Lung (tissue), 12 donors: Measurements from ENCODE around the gene PC. TPM values are rescaled to one million over a fixed set of nuclear protein-coding genes. Genes with fewer than 3 reads are reported as not detected.

ENCODE experiments used
- ATAC-seq: fragments of 200-7000 bp; cut with Tn5 transposase; one replicate; pipeline ENCODE4 v1.9.1; 2020; ENCODE audit warnings: moderate number of reproducible peaks; ENCODE audit not compliant: insufficient read depth, low FRiP score
- DNase-seq, 3 donors: peaks; one replicate each; pipeline ENCODE4 v3.0.0-alpha.2; 2013 to 2017
- H3K27ac ChIP-seq, 2 donors: one replicate each; pipeline ENCODE4 v1.5.1; 2013; ENCODE audit warnings: mild to moderate bottlenecking in 2 of 2, moderate library complexity in 2 of 2, control low read depth in 1 of 2, inconsistent platforms in 1 of 2, low read depth in 1 of 2, low read length in 1 of 2
- H3K27me3 ChIP-seq, 3 donors: one replicate each; pipeline ENCODE4 v1.5.1; 2013; ENCODE audit warnings: low read length in 2 of 3; ENCODE audit not compliant: control insufficient read depth in 3 of 3, insufficient read depth in 3 of 3
- H3K36me3 ChIP-seq, 4 donors: one replicate each; pipeline ENCODE4 v1.5.1; 2013; ENCODE audit warnings: low read length in 4 of 4, mild to moderate bottlenecking in 1 of 4, moderate library complexity in 1 of 4; ENCODE audit not compliant: control insufficient read depth in 4 of 4, insufficient read depth in 4 of 4
- H3K4me1 ChIP-seq, 5 donors: one replicate each; pipeline ENCODE4 v1.5.1; 2013; ENCODE audit warnings: low read length in 5 of 5, mild to moderate bottlenecking in 2 of 5, moderate library complexity in 1 of 5; ENCODE audit not compliant: control insufficient read depth in 5 of 5, insufficient read depth in 5 of 5
- H3K4me3 ChIP-seq: one replicate; pipeline ENCODE4 v1.5.1; 2013; ENCODE audit warnings: mild to moderate bottlenecking, control low read depth, moderate library complexity
- H3K9ac ChIP-seq, 2 donors: one replicate each; pipeline ENCODE4 v1.5.1; 2013; ENCODE audit warnings: low read length in 2 of 2, control low read depth in 1 of 2; ENCODE audit not compliant: insufficient read depth in 1 of 2
- H3K9me3 ChIP-seq, 4 donors: one replicate each; pipeline ENCODE4 v1.5.1; 2013; ENCODE audit warnings: low read length in 3 of 4, mild to moderate bottlenecking in 1 of 4, moderate library complexity in 1 of 4; ENCODE audit not compliant: control insufficient read depth in 4 of 4, insufficient read depth in 3 of 4
- WGBS, 2 donors: extraction: QIAGEN DNeasy Blood & Tissue Kit; methylation state at CpG; one replicate each; pipeline ENCODE4 v1.1.7; 2013; 5-methylcytosine and 5-hydroxymethylcytosine counted together
- polyA plus RNA-seq, 2 donors: library from polyadenylated mRNA; stranded (reverse); fragments of 200-250 nt; gene quantifications; one replicate each; pipeline ENCODE4 v1.2.1, GENCODE V29; 2013
- total RNA-seq, 2 donors: library from RNA; depleted of rRNA in 1 of 2; stranded (reverse); fragments of >200 nt in 1 of 2; gene quantifications; one replicate each; pipeline ENCODE4 v1.2.1, GENCODE V29; 2014 to 2021
- TF ChIP-seq, protein P1 (sequence below): IDR thresholded peaks from 2 replicates; pipeline ENCODE4 v1.5.1; 2012; ENCODE audit warnings: mild to moderate bottlenecking; ENCODE audit errors: control extremely low read depth, extremely low read depth
- donor health status: control.
- donor health status: control.
- donor health status: Bipolar disorder and iron deficiency.
- donor health status: healthy.
- donor health status: DM: yes; HTN: yes; CAD: no.

Gene PC
- total and polyA plus RNA-seq, 4 donors: 5.5 to 32.5 (median 12.0) TPM

DNA sequence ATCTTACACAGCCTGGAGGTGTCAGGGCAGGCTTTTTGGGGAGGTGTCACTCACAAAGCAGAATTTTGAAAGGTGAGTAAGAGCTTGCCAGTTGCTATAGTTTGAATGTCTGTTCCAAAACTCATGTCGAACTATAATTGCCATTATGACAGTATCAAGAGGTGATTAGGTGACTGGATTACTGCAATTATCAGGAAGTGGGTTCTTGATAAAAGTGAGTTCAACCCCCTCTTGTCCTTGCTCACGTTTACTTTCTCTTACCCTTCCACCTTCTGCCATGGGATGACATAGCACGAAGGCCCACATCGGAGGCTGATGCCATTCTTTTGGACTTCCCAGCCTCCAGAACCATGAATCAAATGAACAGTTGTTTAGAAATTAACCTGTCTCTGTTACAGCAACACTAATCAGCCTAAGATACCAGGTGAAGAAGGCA is 12.2 kb upstream of the PC start:
- Histone ChIP-seq H3K27me3 (peaks cover 0 to 3% (median 0%) of the 10 kb centered on the region in 3 donors), H3K4me1 (peaks cover 0 to 10% (median 0%) of the 10 kb centered on the region in 5 donors), H3K27ac (peak overlapping the region in 1 of 2 donors; percentile 55), H3K9ac (no peak overlapping the region), H3K9me3 (peaks cover 0 to 2% (median 0%) of the 10 kb centered on the region in 4 donors), H3K4me3 (no peak overlapping the region), H3K36me3 (no peaks in the 10 kb centered on the region)
- TF ChIP-seq, protein P1, sequence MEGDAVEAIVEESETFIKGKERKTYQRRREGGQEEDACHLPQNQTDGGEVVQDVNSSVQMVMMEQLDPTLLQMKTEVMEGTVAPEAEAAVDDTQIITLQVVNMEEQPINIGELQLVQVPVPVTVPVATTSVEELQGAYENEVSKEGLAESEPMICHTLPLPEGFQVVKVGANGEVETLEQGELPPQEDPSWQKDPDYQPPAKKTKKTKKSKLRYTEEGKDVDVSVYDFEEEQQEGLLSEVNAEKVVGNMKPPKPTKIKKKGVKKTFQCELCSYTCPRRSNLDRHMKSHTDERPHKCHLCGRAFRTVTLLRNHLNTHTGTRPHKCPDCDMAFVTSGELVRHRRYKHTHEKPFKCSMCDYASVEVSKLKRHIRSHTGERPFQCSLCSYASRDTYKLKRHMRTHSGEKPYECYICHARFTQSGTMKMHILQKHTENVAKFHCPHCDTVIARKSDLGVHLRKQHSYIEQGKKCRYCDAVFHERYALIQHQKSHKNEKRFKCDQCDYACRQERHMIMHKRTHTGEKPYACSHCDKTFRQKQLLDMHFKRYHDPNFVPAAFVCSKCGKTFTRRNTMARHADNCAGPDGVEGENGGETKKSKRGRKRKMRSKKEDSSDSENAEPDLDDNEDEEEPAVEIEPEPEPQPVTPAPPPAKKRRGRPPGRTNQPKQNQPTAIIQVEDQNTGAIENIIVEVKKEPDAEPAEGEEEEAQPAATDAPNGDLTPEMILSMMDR: no peak
- WGBS, 2 donors: 67 to 89% methylated on average over 4 of the region's 4 CpGs
- ATAC-seq: no peak
- DNase-seq: no peak

DNA sequence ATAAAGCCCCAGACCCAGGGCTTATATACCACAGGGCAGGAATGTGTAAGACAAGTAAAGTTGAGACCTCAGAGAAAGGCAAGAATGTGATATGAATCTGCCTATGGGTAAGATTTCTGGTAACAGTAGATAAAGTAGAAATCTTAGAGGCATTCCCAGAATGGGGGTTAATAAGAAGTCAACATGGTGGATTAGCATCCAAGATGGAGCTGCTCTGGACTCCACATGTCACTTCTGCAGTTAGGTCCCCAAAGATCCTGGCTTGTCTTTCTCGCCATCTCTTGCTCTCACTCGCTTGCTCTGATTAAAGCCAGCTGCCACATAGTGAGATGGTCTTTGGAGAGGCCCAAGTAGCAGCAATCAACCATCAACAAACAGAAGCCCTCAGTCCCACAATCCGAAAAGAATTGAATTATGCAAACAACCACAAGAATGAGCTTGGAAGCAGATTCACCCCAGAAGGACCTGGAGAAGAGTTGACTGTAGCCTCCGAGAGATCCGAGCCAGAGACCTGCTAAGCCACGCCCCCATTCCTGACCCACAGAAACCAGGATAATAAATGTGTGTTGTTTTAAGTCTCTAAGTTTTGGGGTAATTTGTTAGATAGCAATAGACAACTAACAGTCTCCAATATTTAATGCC is 11.5 kb upstream of the PC start:
- TF ChIP-seq, protein P1: no peak
- H3K36me3 ChIP-seq: no peaks in the 10 kb centered on the region
- H3K27me3 ChIP-seq: peaks cover 0 to 3% (median 0%) of the 10 kb centered on the region in 3 donors
- peaks cover 0 to 2% (median 0%) of the 10 kb centered on the region in 4 donors for H3K9me3 ChIP-seq
- WGBS, 2 donors: 88 to 92% methylated on average over 6 of the region's 6 CpGs
- H3K9ac ChIP-seq: no peak overlapping the region
- DNase-seq: no peak
- no peak overlapping the region for H3K4me3 ChIP-seq
- H3K4me1 ChIP-seq: peaks cover 0 to 10% (median 0%) of the 10 kb centered on the region in 5 donors
- no peak overlapping the region for H3K27ac ChIP-seq
- no peak for ATAC-seq

DNA sequence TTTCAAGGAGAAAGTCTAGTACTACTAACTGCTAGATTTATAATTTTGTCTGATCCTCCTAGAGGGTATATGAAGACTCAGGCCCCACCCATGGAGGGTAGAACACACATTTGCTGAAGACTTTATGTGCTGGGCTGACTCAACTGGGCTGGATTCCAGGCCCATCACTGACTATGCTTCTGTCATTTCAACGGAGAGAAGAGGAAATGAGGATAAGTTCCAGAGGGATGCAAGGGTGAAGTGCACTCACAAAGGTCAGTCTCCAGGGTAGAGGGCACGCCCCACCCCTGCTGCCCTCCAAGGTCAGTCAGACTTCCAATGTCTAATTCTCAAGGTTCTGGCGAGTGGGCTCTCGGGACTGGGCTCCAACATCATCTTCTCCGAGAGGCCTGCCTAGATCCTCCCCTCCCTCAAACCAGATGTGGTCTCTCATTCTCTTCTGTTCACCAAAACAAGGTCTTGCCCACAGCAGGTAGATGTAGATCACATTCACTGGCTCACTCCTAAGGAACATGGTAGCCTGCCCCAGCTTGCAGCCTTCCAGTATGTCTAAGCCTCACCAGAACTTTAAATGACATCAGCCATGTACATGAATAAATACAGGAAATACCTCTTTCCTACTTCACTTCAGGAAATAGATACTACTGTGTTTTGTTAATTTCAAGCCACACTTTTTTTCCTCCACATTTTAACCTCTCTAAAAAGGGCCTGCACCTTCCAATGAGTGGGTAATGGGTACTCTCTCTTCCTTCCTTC is 9.7 kb upstream of the PC start:
- ATAC-seq: no peak
- H3K4me3 ChIP-seq: no peak overlapping the region
- DNase-seq: peak in 1 of 3 donors; percentile 29
- no peak overlapping the region for H3K9ac ChIP-seq
- peaks cover 0 to 2% (median 0%) of the 10 kb centered on the region in 4 donors for H3K9me3 ChIP-seq
- WGBS, 2 donors: 72 to 87% methylated on average over 5 of the region's 5 CpGs
- no peaks in the 10 kb centered on the region for H3K36me3 ChIP-seq
- H3K27me3 ChIP-seq: peaks cover 0 to 3% (median 0%) of the 10 kb centered on the region in 3 donors
- TF ChIP-seq, protein P1: no peak
- peak overlapping the region in 1 of 2 donors; percentile 7 for H3K27ac ChIP-seq
- H3K4me1 ChIP-seq: peaks cover 0 to 10% (median 0%) of the 10 kb centered on the region in 5 donors
